Transverse colon (tissue), 3 donors: ENCODE measurements around the gene FNBP1L.

ENCODE experiments used
- CTCF ChIP-seq, 5 experiments: fragments of 200-600 bp in 3 of 5; fragments of 450-650 bp in 2 of 5; sonication (generic) in 3 of 5; IDR thresholded peaks; 1 replicate in 2 of 5; 2 replicates in 3 of 5; pipeline ENCODE4 v1.5.1; 2016 to 2017; ENCODE audit warnings: antibody characterized with exemption in 5 of 5, inconsistent platforms in 3 of 5, mild to moderate bottlenecking in 2 of 5, moderate library complexity in 1 of 5
- EP300 ChIP-seq: sonication (generic); formaldehyde crosslinking; IDR thresholded peaks from one replicate; pipeline ENCODE4 v1.6.1; 2017; ENCODE audit warnings: antibody characterized with exemption, low read depth
- POLR2A ChIP-seq: fragments of 450-650 bp; IDR thresholded peaks from one replicate; pipeline ENCODE4 v1.6.1; 2016; ENCODE audit warnings: antibody characterized with exemption, mild to moderate bottlenecking, moderate library complexity

GRCh38 chr1:93501399-93501798, 53.5 kb downstream of the FNBP1L start:
- TF ChIP-seq CTCF (IDR thresholded peaks at IDR 0.05) (no peak), EP300 (no peak), POLR2A (no peak)
